H1 (cell line): ENCODE data around the gene NDUFS8. TPM values are rescaled to one million over a fixed set of nuclear protein-coding genes. Genes with fewer than 3 reads are reported as not detected.

Source experiments
- polyA plus RNA-seq, 7 experiments: library from polyadenylated mRNA; depleted of rRNA in 3 of 7; stranded (reverse) in 5 of 7; unstranded in 2 of 7; fragments of >200 nt in 5 of 7; fragments of 200-250 nt in 2 of 7; gene quantifications; 1 replicate in 5 of 7; 2 replicates in 1 of 7; 4 replicates in 1 of 7; pipeline versions ENCODE4 v1.2.1 to v1.2.3, GENCODE V29; 2011 to 2013; ENCODE audit warnings: missing spikeins in 2 of 7, mixed read lengths in 2 of 7
- total RNA-seq: library from RNA; stranded (reverse); fragmentation: NEBNext Ultra II Directional; extraction: Animal tissue kit (Norgen Biotek cat#: 25700); gene quantifications from 2 replicates; pipeline ENCODE4 v1.2.1, GENCODE V29; 2021
- TF ChIP-seq, protein P1 (sequence below): fragments of 300-600 bp; sonication (generic); IDR thresholded peaks from 2 replicates; pipeline ENCODE4 v1.7.1; 2012; ENCODE audit warnings: low read length, moderate library complexity, mild to moderate bottlenecking, inconsistent platforms; ENCODE audit not compliant: insufficient replicate concordance
- TF ChIP-seq, protein P2 (sequence below), 3 experiments: IDR thresholded peaks; 1 replicate in 2 of 3; 2 replicates in 1 of 3; pipeline versions ENCODE4 v1.5.1 to v1.6.1; 2011; ENCODE audit warnings: low read length in 3 of 3, mild to moderate bottlenecking in 3 of 3, inconsistent platforms in 2 of 3, low read depth in 1 of 3, moderate library complexity in 1 of 3; ENCODE audit not compliant: insufficient read depth in 1 of 3; ENCODE audit errors: control extremely low read depth in 1 of 3

Gene NDUFS8
- total and polyA plus RNA-seq, 2 of the 8 experiments (the other 6 are each of a cell fraction or from before 2014, with no cell fraction given), result 182 to 291 TPM

GRCh38 chr11:68025047-68025446 lies 5.4 kb upstream of the NDUFS8 start (continued):
- TF ChIP-seq, protein P1, sequence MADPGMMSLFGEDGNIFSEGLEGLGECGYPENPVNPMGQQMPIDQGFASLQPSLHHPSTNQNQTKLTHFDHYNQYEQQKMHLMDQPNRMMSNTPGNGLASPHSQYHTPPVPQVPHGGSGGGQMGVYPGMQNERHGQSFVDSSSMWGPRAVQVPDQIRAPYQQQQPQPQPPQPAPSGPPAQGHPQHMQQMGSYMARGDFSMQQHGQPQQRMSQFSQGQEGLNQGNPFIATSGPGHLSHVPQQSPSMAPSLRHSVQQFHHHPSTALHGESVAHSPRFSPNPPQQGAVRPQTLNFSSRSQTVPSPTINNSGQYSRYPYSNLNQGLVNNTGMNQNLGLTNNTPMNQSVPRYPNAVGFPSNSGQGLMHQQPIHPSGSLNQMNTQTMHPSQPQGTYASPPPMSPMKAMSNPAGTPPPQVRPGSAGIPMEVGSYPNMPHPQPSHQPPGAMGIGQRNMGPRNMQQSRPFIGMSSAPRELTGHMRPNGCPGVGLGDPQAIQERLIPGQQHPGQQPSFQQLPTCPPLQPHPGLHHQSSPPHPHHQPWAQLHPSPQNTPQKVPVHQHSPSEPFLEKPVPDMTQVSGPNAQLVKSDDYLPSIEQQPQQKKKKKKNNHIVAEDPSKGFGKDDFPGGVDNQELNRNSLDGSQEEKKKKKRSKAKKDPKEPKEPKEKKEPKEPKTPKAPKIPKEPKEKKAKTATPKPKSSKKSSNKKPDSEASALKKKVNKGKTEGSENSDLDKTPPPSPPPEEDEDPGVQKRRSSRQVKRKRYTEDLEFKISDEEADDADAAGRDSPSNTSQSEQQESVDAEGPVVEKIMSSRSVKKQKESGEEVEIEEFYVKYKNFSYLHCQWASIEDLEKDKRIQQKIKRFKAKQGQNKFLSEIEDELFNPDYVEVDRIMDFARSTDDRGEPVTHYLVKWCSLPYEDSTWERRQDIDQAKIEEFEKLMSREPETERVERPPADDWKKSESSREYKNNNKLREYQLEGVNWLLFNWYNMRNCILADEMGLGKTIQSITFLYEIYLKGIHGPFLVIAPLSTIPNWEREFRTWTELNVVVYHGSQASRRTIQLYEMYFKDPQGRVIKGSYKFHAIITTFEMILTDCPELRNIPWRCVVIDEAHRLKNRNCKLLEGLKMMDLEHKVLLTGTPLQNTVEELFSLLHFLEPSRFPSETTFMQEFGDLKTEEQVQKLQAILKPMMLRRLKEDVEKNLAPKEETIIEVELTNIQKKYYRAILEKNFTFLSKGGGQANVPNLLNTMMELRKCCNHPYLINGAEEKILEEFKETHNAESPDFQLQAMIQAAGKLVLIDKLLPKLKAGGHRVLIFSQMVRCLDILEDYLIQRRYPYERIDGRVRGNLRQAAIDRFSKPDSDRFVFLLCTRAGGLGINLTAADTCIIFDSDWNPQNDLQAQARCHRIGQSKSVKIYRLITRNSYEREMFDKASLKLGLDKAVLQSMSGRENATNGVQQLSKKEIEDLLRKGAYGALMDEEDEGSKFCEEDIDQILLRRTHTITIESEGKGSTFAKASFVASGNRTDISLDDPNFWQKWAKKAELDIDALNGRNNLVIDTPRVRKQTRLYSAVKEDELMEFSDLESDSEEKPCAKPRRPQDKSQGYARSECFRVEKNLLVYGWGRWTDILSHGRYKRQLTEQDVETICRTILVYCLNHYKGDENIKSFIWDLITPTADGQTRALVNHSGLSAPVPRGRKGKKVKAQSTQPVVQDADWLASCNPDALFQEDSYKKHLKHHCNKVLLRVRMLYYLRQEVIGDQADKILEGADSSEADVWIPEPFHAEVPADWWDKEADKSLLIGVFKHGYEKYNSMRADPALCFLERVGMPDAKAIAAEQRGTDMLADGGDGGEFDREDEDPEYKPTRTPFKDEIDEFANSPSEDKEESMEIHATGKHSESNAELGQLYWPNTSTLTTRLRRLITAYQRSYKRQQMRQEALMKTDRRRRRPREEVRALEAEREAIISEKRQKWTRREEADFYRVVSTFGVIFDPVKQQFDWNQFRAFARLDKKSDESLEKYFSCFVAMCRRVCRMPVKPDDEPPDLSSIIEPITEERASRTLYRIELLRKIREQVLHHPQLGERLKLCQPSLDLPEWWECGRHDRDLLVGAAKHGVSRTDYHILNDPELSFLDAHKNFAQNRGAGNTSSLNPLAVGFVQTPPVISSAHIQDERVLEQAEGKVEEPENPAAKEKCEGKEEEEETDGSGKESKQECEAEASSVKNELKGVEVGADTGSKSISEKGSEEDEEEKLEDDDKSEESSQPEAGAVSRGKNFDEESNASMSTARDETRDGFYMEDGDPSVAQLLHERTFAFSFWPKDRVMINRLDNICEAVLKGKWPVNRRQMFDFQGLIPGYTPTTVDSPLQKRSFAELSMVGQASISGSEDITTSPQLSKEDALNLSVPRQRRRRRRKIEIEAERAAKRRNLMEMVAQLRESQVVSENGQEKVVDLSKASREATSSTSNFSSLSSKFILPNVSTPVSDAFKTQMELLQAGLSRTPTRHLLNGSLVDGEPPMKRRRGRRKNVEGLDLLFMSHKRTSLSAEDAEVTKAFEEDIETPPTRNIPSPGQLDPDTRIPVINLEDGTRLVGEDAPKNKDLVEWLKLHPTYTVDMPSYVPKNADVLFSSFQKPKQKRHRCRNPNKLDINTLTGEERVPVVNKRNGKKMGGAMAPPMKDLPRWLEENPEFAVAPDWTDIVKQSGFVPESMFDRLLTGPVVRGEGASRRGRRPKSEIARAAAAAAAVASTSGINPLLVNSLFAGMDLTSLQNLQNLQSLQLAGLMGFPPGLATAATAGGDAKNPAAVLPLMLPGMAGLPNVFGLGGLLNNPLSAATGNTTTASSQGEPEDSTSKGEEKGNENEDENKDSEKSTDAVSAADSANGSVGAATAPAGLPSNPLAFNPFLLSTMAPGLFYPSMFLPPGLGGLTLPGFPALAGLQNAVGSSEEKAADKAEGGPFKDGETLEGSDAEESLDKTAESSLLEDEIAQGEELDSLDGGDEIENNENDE, result no peak
- TF ChIP-seq, protein P2, sequence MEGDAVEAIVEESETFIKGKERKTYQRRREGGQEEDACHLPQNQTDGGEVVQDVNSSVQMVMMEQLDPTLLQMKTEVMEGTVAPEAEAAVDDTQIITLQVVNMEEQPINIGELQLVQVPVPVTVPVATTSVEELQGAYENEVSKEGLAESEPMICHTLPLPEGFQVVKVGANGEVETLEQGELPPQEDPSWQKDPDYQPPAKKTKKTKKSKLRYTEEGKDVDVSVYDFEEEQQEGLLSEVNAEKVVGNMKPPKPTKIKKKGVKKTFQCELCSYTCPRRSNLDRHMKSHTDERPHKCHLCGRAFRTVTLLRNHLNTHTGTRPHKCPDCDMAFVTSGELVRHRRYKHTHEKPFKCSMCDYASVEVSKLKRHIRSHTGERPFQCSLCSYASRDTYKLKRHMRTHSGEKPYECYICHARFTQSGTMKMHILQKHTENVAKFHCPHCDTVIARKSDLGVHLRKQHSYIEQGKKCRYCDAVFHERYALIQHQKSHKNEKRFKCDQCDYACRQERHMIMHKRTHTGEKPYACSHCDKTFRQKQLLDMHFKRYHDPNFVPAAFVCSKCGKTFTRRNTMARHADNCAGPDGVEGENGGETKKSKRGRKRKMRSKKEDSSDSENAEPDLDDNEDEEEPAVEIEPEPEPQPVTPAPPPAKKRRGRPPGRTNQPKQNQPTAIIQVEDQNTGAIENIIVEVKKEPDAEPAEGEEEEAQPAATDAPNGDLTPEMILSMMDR (IDR thresholded peaks at IDR 0.05; ENCODE audit: control extremely low read depth in 1 of 3, insufficient read depth in 1 of 3, low read depth in 1 of 3, low read length in 3 of 3), result peak in 2 of 3 experiments; percentile 41 to 44; a peak in 3 of 4 replicates
- TF ChIP-seq, all 59 proteins: peak for 2
